Measurements from ENCODE around the gene DDX49. TPM values are rescaled to one million over a fixed set of nuclear protein-coding genes. Genes with fewer than 3 reads are reported as not detected.
A peak's percentile ranks its signal among the peaks of the same experiment; 100 is the strongest.
"Not testable (repeated sequence)": the region's sequence is repeated elsewhere in the genome, so short reads cannot be mapped to it uniquely, and the experiment has no call there.

DDX49 gene
- total RNA-seq, 3 donors from 2014 or later (not counting 1 experiment from before 2014, with no cell fraction given), result 59.3 to 66.9 (median 62.9) TPM

DNA sequence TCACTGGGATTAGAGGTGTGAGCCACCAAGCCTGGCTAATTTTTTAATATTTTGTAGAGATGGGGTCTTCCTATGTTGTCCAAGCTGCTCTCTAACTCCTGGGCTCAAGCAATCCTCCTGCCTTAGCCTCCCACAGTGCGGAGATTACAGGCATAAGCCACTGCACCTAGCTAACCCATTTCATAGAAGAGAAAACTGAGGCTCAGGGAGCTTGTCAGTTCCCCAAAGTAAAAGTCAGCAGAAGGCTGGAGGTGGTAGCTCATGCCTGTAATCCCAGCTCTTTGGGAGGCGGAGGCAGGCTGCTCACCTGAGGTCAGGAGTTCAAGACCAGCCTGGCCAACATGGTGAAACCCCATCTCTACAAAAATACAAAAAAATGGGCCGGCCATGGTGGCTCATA is 30.3 kb downstream of the DDX49 start:
- Mint-ChIP-seq H3K4me3 (no peak overlapping the region), H3K4me1 (peaks cover 0 to 9% of the 10 kb centered on the region in 2 donors), H3K27me3 (ENCODE audit: low read depth in 2 of 2) (peaks cover 5 to 21% of the 10 kb centered on the region in 2 donors), H3K27ac (no peak overlapping the region), H3K9me3 (peaks cover under 1% of the 10 kb centered on the region in 2 donors), H3K36me3 (no peaks in the 10 kb centered on the region)
- intact Hi-C loops (cut with micrococcal nuclease), result no loop called here
- Histone ChIP-seq H3K4me1 (ENCODE audit: control insufficient read depth, insufficient read depth, low read length) (peaks cover 22% of the 10 kb centered on the region), H3K36me3 (ENCODE audit: control insufficient read depth, insufficient read depth, low read length) (no peaks in the 10 kb centered on the region), H3K4me3 (ENCODE audit: low read length) (no peak overlapping the region), H3K27me3 (ENCODE audit: control insufficient read depth, insufficient read depth, low read length) (peaks cover 2% of the 10 kb centered on the region), H3K9me3 (ENCODE audit: control insufficient read depth, insufficient read depth, low read length) (no peaks in the 10 kb centered on the region), H3K27ac (ENCODE audit: low read length) (no peak overlapping the region)
- DNase-seq (no peak), ATAC-seq (peak in 1 of 3 donors; percentile 7)
- TF ChIP-seq, protein P1, sequence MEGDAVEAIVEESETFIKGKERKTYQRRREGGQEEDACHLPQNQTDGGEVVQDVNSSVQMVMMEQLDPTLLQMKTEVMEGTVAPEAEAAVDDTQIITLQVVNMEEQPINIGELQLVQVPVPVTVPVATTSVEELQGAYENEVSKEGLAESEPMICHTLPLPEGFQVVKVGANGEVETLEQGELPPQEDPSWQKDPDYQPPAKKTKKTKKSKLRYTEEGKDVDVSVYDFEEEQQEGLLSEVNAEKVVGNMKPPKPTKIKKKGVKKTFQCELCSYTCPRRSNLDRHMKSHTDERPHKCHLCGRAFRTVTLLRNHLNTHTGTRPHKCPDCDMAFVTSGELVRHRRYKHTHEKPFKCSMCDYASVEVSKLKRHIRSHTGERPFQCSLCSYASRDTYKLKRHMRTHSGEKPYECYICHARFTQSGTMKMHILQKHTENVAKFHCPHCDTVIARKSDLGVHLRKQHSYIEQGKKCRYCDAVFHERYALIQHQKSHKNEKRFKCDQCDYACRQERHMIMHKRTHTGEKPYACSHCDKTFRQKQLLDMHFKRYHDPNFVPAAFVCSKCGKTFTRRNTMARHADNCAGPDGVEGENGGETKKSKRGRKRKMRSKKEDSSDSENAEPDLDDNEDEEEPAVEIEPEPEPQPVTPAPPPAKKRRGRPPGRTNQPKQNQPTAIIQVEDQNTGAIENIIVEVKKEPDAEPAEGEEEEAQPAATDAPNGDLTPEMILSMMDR (IDR thresholded peaks at IDR 0.05), result no peak
- WGBS (ENCODE audit: insufficient coverage), result 92% methylated on average over 2 of the region's 3 CpGs

DNA sequence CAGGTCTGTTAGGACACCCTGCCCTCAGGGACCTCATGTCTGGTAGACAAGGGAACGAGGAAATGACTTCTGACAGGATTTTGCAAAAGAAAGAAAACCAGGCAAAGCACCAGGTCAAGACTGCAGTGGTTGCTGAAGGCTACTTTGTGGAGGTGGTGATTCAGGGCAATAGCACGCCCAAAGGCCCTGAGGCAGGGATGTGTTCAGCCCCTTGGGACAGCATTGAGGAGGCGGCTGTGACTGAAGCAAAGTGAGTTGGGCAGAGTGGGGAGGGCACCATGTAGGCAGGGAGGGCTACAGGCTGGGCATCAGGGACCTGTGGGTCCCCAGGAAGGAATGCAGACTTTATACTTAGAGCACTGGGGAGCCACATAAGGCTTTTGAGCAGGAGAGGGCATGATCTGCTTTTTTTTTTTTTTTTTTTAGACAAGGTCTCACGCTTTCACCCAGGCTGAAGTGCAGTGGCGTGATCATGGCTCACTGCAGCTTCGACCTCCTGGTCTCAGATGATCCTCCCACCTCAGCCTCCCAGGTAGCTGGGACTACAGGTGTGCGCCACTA is 32.3 kb downstream of the DDX49 start:
- 90% methylated on average over 6 of the region's 7 CpGs for WGBS (ENCODE audit: insufficient coverage)
- Mint-ChIP-seq H3K27ac (no peak overlapping the region), H3K9me3 (peaks cover 3 to 5% of the 10 kb centered on the region in 2 donors), H3K36me3 (no peaks in the 10 kb centered on the region), H3K27me3 (ENCODE audit: low read depth in 2 of 2) (peaks cover 5 to 19% of the 10 kb centered on the region in 2 donors), H3K4me3 (no peak overlapping the region), H3K4me1 (peaks cover 0 to 9% of the 10 kb centered on the region in 2 donors)
- DNase-seq, result no peak
- Histone ChIP-seq H3K27me3 (ENCODE audit: control insufficient read depth, insufficient read depth, low read length) (peaks cover 2% of the 10 kb centered on the region), H3K36me3 (ENCODE audit: control insufficient read depth, insufficient read depth, low read length) (no peaks in the 10 kb centered on the region), H3K27ac (ENCODE audit: low read length) (no peak overlapping the region), H3K4me1 (ENCODE audit: control insufficient read depth, insufficient read depth, low read length) (peaks cover 22% of the 10 kb centered on the region), H3K4me3 (ENCODE audit: low read length) (no peak overlapping the region), H3K9me3 (ENCODE audit: control insufficient read depth, insufficient read depth, low read length) (no peaks in the 10 kb centered on the region)
- intact Hi-C loops (cut with micrococcal nuclease), result no loop called here
- ATAC-seq, result no peak
- TF ChIP-seq, protein P1 (IDR thresholded peaks at IDR 0.05), result no peak

GRCh38 chr19:18952364-18953003 is 33.0 kb downstream of the DDX49 start:
- H3K27me3 ChIP-seq (ENCODE audit: control insufficient read depth, insufficient read depth, low read length); H3K36me3 ChIP-seq (ENCODE audit: control insufficient read depth, insufficient read depth, low read length); H3K27ac ChIP-seq (ENCODE audit: low read length); ATAC-seq; H3K4me1 Mint-ChIP-seq; H3K27ac Mint-ChIP-seq; H3K36me3 Mint-ChIP-seq; intact Hi-C loops (cut with micrococcal nuclease); H3K9me3 ChIP-seq (ENCODE audit: control insufficient read depth, insufficient read depth, low read length); DNase-seq; H3K4me3 ChIP-seq (ENCODE audit: low read length); H3K9me3 Mint-ChIP-seq; H3K4me3 Mint-ChIP-seq: not testable (repeated sequence)
- 74% methylated on average over 17 of the region's 17 CpGs for WGBS (ENCODE audit: insufficient coverage)
- H3K27me3 Mint-ChIP-seq (ENCODE audit: low read depth in 2 of 2), result peaks cover 5 to 19% of the 10 kb centered on the region in 2 donors
- peaks cover 22% of the 10 kb centered on the region for H3K4me1 ChIP-seq (ENCODE audit: control insufficient read depth, insufficient read depth, low read length)

GRCh38 chr19:18954094-18954493 is 34.6 kb downstream of the DDX49 start:
- H3K27me3 Mint-ChIP-seq (ENCODE audit: low read depth in 2 of 2), result peaks cover 5 to 12% of the 10 kb centered on the region in 2 donors
- Histone ChIP-seq H3K9me3 (ENCODE audit: control insufficient read depth, insufficient read depth, low read length) (no peaks in the 10 kb centered on the region), H3K36me3 (ENCODE audit: control insufficient read depth, insufficient read depth, low read length) (no peaks in the 10 kb centered on the region), H3K27ac (ENCODE audit: low read length) (no peak overlapping the region), H3K27me3 (ENCODE audit: control insufficient read depth, insufficient read depth, low read length) (no peaks in the 10 kb centered on the region), H3K4me3 (ENCODE audit: low read length) (no peak overlapping the region), H3K4me1 (ENCODE audit: control insufficient read depth, insufficient read depth, low read length) (peaks cover 10% of the 10 kb centered on the region)
- no peak for DNase-seq
- peaks cover 3 to 5% of the 10 kb centered on the region in 2 donors for H3K9me3 Mint-ChIP-seq
- H3K36me3 Mint-ChIP-seq, result no peaks in the 10 kb centered on the region
- TF ChIP-seq, protein P1 (IDR thresholded peaks at IDR 0.05), result no peak
- WGBS (ENCODE audit: insufficient coverage), result 90% methylated on average over 3 of the region's 3 CpGs
- intact Hi-C loops (cut with micrococcal nuclease), result no loop called here
- no peak overlapping the region for H3K27ac Mint-ChIP-seq
- H3K4me3 Mint-ChIP-seq, result no peak overlapping the region
- ATAC-seq, result no peak
- H3K4me1 Mint-ChIP-seq, result peaks cover 0 to 6% of the 10 kb centered on the region in 2 donors

Data from natural killer cell (primary cell).